BJ (cell line): ENCODE data around the gene DDTL. TPM values are rescaled to one million over a fixed set of nuclear protein-coding genes. Genes with fewer than 3 reads are reported as not detected.

Experiments
- CTCF ChIA-PET: fragments of 350-600 bp; formaldehyde crosslinking; extraction: SDS; loops from one replicate; lab custom pipeline; 2021; ENCODE audit warnings: antibody characterized with exemption, inconsistent platforms; lab: Yijun Ruan, JAX
- POLR2A ChIA-PET: fragments of 300-600 bp; sonication (Branson Sonifier 250); formaldehyde crosslinking; extraction: SDS; loops from one replicate; lab custom pipeline; 2021; ENCODE audit warnings: antibody characterized with exemption; lab: Charles Lee
- DNase-seq: peaks from one replicate; pipeline ENCODE4 v3.0.0-alpha.2; 2011; ENCODE audit warnings: low read depth
- H3K27me3 ChIP-seq: 2 replicates; pipeline ENCODE4 v1.6.0; 2011; ENCODE audit warnings: low read length; ENCODE audit not compliant: control insufficient read depth, insufficient read depth
- H3K36me3 ChIP-seq: 2 replicates; pipeline ENCODE4 v1.5.1; 2011; ENCODE audit warnings: low read length; ENCODE audit not compliant: control insufficient read depth, insufficient read depth
- H3K4me3 ChIP-seq: 2 replicates; pipeline ENCODE4 v1.5.1; 2011; ENCODE audit warnings: low read depth, mild to moderate bottlenecking, control low read depth, low read length
- polyA plus RNA-seq: library from polyadenylated mRNA; depleted of rRNA; stranded (reverse); fragments of >200 nt; gene quantifications from 2 replicates; pipeline ENCODE4 v1.2.3, GENCODE V29; 2011
- TF ChIP-seq, protein P1 (sequence below): IDR thresholded peaks from 2 replicates; pipeline ENCODE4 v1.5.1; 2011; ENCODE audit warnings: low read depth, mild to moderate bottlenecking, control low read depth, inconsistent platforms, low read length, moderate library complexity; ENCODE audit not compliant: insufficient read depth

The DDTL gene
- polyA plus RNA-seq, 1 experiment = 0.06 TPM

DNA sequence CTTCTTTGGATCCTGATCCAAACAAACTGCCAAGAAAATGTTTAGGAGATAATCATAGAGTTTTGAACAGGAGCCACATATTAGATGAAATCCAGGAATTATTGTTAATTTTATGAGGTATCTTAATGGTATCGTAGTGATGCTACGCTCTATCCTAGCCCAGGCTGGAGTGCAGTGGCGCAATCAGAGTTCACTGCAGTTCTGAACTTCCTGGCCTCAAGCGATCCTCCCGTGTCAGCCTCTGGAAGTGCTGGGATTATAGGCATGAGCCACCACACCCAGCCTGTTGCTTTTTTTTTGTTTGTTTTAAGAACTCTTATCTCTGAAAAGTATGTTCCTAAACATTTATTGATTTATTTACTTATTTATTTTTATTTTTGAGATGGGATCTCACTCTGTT is 36.2 kb downstream of the DDTL start:
- H3K27me3 ChIP-seq = peaks cover 3% of the 10 kb centered on the region; the same call in 1 of the 2 replicates
- CTCF ChIA-PET = interaction anchor here (2.0 kb wide), 1 partner anchor 172 kb away, joined by 6 read pairs; no protein-coding TSS in a partner anchor

DNA sequence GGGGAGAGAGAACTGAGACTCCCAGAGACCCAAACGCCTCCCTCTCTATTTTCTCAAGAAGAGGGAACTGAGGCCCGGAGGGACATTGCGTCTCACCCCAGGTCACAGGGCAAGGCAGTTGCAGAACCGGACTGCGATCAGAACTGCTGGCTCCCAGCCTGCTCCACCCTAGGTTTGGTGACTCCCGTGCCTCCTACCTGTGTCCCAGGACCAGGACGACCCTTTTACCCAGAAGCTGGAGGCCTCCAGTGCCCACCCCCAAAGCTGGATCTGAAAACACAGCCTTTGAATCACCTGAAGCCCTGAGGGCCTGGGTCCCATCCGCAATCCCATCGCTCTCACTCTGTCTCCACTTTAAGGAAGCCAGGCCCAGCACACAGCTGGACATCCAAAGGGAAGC is 37.2 kb downstream of the DDTL start:
- no peaks in the 10 kb centered on the region for H3K36me3 ChIP-seq
- ChIA-PET POLR2A (no interaction called here), CTCF (interaction anchor here (2.0 kb wide), 1 partner anchor 171 kb away, joined by 6 read pairs; no protein-coding TSS in a partner anchor)
- H3K4me3 ChIP-seq = no peak overlapping the region
- TF ChIP-seq, protein P1, sequence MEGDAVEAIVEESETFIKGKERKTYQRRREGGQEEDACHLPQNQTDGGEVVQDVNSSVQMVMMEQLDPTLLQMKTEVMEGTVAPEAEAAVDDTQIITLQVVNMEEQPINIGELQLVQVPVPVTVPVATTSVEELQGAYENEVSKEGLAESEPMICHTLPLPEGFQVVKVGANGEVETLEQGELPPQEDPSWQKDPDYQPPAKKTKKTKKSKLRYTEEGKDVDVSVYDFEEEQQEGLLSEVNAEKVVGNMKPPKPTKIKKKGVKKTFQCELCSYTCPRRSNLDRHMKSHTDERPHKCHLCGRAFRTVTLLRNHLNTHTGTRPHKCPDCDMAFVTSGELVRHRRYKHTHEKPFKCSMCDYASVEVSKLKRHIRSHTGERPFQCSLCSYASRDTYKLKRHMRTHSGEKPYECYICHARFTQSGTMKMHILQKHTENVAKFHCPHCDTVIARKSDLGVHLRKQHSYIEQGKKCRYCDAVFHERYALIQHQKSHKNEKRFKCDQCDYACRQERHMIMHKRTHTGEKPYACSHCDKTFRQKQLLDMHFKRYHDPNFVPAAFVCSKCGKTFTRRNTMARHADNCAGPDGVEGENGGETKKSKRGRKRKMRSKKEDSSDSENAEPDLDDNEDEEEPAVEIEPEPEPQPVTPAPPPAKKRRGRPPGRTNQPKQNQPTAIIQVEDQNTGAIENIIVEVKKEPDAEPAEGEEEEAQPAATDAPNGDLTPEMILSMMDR = no peak
- no peak for DNase-seq
- H3K27me3 ChIP-seq = peaks cover 3% of the 10 kb centered on the region; the same call in 1 of the 2 replicates

More for the DNA sequence above, 36.2 kb downstream of the DDTL start:
- POLR2A ChIA-PET = no interaction called here
- DNase-seq = no peak
- TF ChIP-seq, protein P1 = no peak
- no peak overlapping the region for H3K4me3 ChIP-seq
- H3K36me3 ChIP-seq = no peaks in the 10 kb centered on the region

DNA sequence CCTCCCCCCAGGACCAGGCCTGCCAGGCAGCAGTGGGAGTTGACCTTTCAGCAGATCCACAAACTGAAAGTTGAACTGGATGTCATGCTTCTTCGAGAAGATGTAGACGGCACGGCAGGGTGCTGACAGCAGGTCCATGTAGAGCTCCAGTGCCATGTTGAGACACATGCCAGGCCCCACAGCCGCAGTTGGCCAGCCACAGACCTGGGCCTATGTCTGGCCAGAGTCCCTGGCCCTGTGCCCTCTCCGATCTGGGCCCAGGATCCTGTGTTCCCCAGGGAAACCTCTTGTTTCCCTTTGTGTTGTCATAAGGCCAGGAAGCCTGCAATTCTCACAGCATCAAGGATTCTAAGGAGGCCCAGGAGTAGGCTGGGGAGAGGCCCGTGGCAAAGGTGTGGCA is 38.5 kb downstream of the DDTL start, which contains the start of gene GSTT4:
Gene GSTT4 (minus strand): TSS at position 253 of the 400 bp plus-strand sequence. CDS start 97 bp downstream, at position 156.
- no peak for DNase-seq
- Histone ChIP-seq H3K36me3 (no peaks in the 10 kb centered on the region), H3K4me3 (no peak within 1 kb of the TSS), H3K27me3 (peaks cover 3% of the 10 kb centered on the region; the same call in 1 of the 2 replicates)
- ChIA-PET POLR2A (no interaction called here), CTCF (no interaction called here)
- TF ChIP-seq, protein P1 = no peak

DNA sequence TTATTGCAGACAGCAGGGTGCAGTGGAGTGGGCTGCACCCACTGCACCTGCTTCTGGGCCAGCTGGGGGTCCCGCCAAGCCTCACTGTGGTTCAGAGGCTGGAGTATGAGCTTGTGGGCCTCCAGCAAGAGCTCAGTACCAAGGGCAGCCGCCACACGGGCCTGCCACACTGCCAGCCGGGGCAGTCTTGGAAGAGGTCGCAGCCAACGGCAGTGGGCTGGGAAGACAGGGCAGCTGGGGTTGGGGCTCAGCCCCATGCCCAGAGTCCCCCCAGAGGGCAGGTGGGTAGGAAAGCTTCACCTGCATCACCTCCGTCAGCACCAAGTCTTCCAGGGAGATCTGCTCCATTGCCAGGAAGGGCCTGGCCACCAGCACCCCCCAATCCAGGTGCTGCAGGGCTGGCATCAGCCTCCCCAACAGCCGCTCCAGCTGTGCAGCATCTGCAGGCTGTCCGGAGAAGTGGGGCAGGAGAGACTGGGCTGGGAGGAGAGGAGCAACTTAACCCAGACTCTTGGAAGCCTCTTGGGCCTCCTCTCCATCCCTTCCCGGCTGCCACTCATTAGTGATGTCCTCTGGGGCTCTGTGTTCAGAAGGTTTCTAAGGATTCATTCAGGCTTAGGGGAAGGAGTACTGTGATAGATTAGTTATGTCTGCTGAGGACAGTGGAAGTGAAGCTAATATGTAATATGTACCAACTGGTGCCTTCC is 39.7 kb downstream of the DDTL start:
- DNase-seq = no peak
- H3K36me3 ChIP-seq = no peaks in the 10 kb centered on the region
- TF ChIP-seq, protein P1 = no peak
- ChIA-PET POLR2A (no interaction called here), CTCF (interaction anchor here (0.6 to 0.9 kb wide), 2 partner anchors 50 to 504 kb away, joined by 3 read pairs; no protein-coding TSS in a partner anchor)
- H3K27me3 ChIP-seq = peaks cover 3% of the 10 kb centered on the region; the same call in 1 of the 2 replicates
- no peak overlapping the region for H3K4me3 ChIP-seq

DNA sequence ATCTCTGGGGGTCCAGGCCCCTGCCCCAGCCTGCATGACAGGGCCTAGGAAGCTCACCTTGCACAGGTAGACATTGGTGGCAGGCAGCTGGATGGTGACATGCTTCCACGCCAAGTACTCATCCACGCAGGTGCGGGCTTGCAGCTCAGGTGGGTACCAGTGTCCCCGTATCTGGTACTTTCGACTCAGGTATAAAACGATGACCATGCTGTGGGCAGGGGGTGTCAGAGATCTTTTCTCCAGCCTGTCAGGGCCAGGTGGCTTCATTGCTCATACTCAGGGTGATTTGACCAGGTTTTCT is 40.2 kb downstream of the DDTL start:
- no peaks in the 10 kb centered on the region for H3K36me3 ChIP-seq
- no peak overlapping the region for H3K4me3 ChIP-seq
- CTCF ChIA-PET = no interaction called here
- POLR2A ChIA-PET = no interaction called here
- DNase-seq = no peak
- TF ChIP-seq, protein P1 = no peak
- peaks cover 3% of the 10 kb centered on the region; the same call in 1 of the 2 replicates for H3K27me3 ChIP-seq
